ENCODE measurements around the gene CXCL8. TPM values are rescaled to one million over a fixed set of nuclear protein-coding genes. Genes with fewer than 3 reads are reported as not detected.

The CXCL8 gene
- total RNA-seq, 2 donors from 2014 or later: 15.2 TPM; not detected in 1

DNA sequence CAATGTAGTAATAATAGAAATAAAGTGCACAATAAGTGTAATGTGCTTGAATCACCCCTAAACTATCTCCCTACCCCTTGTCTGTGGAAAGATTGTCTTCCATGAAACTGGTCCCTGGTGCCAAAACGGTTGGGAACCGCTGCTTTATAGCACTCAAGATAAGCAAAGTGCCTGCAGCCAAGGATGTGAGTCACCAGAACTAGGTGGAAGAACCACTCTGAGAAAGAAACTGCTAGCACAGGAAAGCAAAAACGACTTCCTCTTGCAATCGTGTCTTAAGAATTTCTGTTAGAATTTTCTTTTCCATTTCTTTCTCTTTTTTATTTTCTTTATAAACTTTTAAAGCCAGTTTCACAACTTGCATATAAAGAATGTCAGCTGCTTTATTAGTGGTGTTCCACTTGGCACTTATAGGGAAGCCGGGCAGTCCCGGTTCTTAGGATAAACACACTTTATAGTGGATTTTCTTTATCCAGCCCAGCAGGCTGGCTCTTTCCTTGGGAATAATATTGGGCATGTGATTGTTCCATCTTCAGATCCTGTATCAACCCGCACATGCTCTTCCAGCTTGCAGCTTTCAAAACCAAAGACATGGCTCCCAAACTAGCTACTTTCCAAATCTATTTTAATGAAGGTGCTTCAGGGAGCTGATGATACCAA is 32.3 kb upstream of the CXCL8 start:
- H3K27me3 ChIP-seq (replicated peaks; ENCODE audit: insufficient read depth): no peaks in the 10 kb centered on the region
- peak; percentile 74 for DNase-seq (ENCODE audit: low spot score)
- H3K4me1 ChIP-seq (replicated peaks): no peaks in the 10 kb centered on the region
- intact Hi-C loops (cut with DNase I): no loop called here
- WGBS: 12% methylated on average over 7 of the region's 7 CpGs
- H3K4me3 ChIP-seq: no peak overlapping the region
- H3K27ac ChIP-seq: peak overlapping the region in 1 of 2 donors; percentile 38
- no peaks in the 10 kb centered on the region for H3K9me3 ChIP-seq
- H3K36me3 ChIP-seq: no peaks in the 10 kb centered on the region
- no peak for TF ChIP-seq POLR2A (IDR thresholded peaks at IDR 0.05)
- TF ChIP-seq CTCF (IDR thresholded peaks at IDR 0.05): no peak
- TF ChIP-seq POLR2AphosphoS5 (IDR thresholded peaks at IDR 0.05): peak; percentile 74

DNA sequence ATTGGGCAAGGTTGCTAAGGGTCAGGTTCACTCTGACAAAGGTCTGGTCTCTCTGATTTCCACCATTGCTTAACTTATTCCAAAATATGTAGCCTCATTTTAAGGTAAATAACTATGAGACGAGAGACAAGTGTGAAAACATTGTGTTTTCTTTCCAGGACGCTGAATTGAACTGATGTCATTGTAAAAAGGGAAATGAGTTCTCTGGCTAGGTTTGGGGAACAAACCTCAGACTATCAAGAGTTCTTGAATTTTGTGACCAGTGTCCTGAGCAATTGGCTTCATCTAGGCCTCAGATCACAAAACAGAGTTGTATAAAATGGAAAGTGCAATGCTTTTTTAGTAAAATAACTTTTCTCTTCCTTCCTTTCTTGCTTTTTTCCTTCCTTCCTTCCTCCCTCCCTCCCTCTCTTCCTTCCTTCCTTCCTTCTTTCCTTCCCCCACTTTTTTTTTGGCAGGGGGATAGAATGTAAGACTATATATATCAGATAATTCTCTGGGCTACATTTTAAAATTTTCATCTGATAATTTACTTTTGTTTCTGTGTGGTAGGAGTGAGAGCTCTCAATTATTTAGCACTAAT is 30.8 kb upstream of the CXCL8 start:
- Histone ChIP-seq H3K4me3 (no peak overlapping the region), H3K27ac (no peak overlapping the region), H3K9me3 (no peaks in the 10 kb centered on the region), H3K27me3 (replicated peaks; ENCODE audit: insufficient read depth) (no peaks in the 10 kb centered on the region), H3K36me3 (no peaks in the 10 kb centered on the region), H3K4me1 (replicated peaks) (no peaks in the 10 kb centered on the region)
- 72% methylated on average over 2 of the region's 2 CpGs for WGBS
- intact Hi-C loops (cut with DNase I): no loop called here
- TF ChIP-seq POLR2AphosphoS5 (IDR thresholded peaks at IDR 0.05) (no peak), POLR2A (IDR thresholded peaks at IDR 0.05) (no peak), CTCF (IDR thresholded peaks at IDR 0.05) (no peak)
- DNase-seq (ENCODE audit: low spot score): no peak

- H3K27me3 ChIP-seq (replicated peaks; ENCODE audit: insufficient read depth): no peaks in the 10 kb centered on the region
- no peaks in the 10 kb centered on the region for H3K4me1 ChIP-seq (replicated peaks)
- no peak for DNase-seq (ENCODE audit: low spot score)
- H3K27ac ChIP-seq: no peak overlapping the region
- no peaks in the 10 kb centered on the region for H3K9me3 ChIP-seq
- H3K4me3 ChIP-seq: no peak overlapping the region
- intact Hi-C loops (cut with DNase I): no loop called here
- WGBS: 92% methylated on average over 3 of the region's 3 CpGs
- TF ChIP-seq POLR2A (IDR thresholded peaks at IDR 0.05): no peak
- TF ChIP-seq CTCF (IDR thresholded peaks at IDR 0.05): no peak
- TF ChIP-seq POLR2AphosphoS5 (IDR thresholded peaks at IDR 0.05): no peak
- H3K36me3 ChIP-seq: no peaks in the 10 kb centered on the region
Observed at GRCh38 chr4:73710094-73710493, 30.3 kb upstream of the CXCL8 start.

DNA sequence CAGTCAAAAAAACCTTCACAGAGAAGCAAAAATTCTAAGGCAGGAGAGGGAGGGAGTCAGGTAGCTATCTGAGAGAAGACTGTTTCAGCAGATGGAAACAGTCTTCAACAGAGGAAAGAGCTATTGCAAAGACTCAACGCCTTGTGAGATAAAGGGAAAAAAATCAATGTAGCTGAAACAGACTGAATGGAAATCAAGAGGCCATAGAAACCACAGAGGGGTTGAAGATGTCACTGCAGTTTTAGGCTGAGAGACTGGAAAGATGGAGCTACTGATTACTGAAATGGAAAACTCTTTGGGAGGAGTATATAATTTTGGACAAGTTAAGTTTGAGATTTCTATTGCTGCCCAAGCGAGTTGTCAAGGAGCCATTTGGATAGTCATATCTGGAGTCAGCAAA is 28.4 kb upstream of the CXCL8 start:
- Histone ChIP-seq H3K4me3 (no peak overlapping the region), H3K27me3 (replicated peaks; ENCODE audit: insufficient read depth) (no peaks in the 10 kb centered on the region), H3K27ac (no peak overlapping the region), H3K9me3 (no peaks in the 10 kb centered on the region), H3K36me3 (no peaks in the 10 kb centered on the region), H3K4me1 (replicated peaks) (no peaks in the 10 kb centered on the region)
- TF ChIP-seq CTCF (IDR thresholded peaks at IDR 0.05) (no peak), POLR2AphosphoS5 (IDR thresholded peaks at IDR 0.05) (no peak), POLR2A (IDR thresholded peaks at IDR 0.05) (no peak)
- 89% methylated on average over 2 of the region's 2 CpGs for WGBS
- no peak for DNase-seq (ENCODE audit: low spot score)
- intact Hi-C loops (cut with DNase I): no loop called here

DNA sequence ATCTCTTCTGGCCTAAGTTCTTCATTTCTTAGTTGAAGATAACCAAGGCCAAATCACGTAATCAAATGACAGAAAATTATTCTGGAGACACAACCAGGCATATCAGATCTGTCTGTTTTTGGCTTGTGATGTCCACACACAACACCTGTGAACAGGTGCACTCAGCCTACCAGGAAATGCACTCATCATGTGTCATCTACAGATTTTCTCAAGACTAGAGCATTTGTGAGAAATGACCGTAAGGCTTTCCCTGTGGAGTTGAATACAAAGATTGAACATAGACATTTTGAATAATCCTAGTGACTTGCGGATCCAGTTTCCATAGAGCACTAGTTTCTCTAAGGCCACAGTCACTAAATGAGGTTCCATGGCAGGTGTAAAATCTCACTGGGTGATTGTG is 26.7 kb upstream of the CXCL8 start:
- Histone ChIP-seq H3K9me3 (no peaks in the 10 kb centered on the region), H3K4me3 (no peak overlapping the region), H3K4me1 (replicated peaks) (no peaks in the 10 kb centered on the region), H3K27me3 (replicated peaks; ENCODE audit: insufficient read depth) (no peaks in the 10 kb centered on the region), H3K36me3 (no peaks in the 10 kb centered on the region), H3K27ac (no peak overlapping the region)
- DNase-seq (ENCODE audit: low spot score): no peak
- TF ChIP-seq POLR2A (IDR thresholded peaks at IDR 0.05): no peak
- TF ChIP-seq POLR2AphosphoS5 (IDR thresholded peaks at IDR 0.05): no peak
- no peak for TF ChIP-seq CTCF (IDR thresholded peaks at IDR 0.05)
- 98% methylated on average over 3 of the region's 3 CpGs for WGBS
- intact Hi-C loops (cut with DNase I): no loop called here

Measured in prostate gland (tissue), 2 donors.